A673 (cell line): ENCODE data around the gene NDUFAF5.

Experiments
- EZH2 ChIP-seq: fragments of 200-600 bp; sonication (generic); IDR thresholded peaks from 2 replicates; pipeline ENCODE4 v1.6.1; 2017; ENCODE audit warnings: borderline replicate concordance, low read depth, mild to moderate bottlenecking, mixed read lengths, antibody characterized with exemption, low read length; ENCODE audit not compliant: poor library complexity, severe bottlenecking
- TF ChIP-seq, protein P1 (sequence below): fragments of 300-800, 200-600 bp; sonication (generic); conservative IDR thresholded peaks from 2 replicates; pipeline ENCODE4 v1.5.1; 2017; ENCODE audit warnings: low read depth, mild to moderate bottlenecking, antibody characterized with exemption, low read length, moderate library complexity, mixed read lengths

- TF ChIP-seq, protein P1, sequence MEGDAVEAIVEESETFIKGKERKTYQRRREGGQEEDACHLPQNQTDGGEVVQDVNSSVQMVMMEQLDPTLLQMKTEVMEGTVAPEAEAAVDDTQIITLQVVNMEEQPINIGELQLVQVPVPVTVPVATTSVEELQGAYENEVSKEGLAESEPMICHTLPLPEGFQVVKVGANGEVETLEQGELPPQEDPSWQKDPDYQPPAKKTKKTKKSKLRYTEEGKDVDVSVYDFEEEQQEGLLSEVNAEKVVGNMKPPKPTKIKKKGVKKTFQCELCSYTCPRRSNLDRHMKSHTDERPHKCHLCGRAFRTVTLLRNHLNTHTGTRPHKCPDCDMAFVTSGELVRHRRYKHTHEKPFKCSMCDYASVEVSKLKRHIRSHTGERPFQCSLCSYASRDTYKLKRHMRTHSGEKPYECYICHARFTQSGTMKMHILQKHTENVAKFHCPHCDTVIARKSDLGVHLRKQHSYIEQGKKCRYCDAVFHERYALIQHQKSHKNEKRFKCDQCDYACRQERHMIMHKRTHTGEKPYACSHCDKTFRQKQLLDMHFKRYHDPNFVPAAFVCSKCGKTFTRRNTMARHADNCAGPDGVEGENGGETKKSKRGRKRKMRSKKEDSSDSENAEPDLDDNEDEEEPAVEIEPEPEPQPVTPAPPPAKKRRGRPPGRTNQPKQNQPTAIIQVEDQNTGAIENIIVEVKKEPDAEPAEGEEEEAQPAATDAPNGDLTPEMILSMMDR = no peak
- no peak for TF ChIP-seq EZH2
These were observed 19.5 kb upstream of the NDUFAF5 start for GRCh38 chr20:13765299-13765698.
